Measurements from ENCODE around the gene AP2S1. TPM values are rescaled to one million over a fixed set of nuclear protein-coding genes. Genes with fewer than 3 reads are reported as not detected.

AP2S1 gene
- total and polyA plus RNA-seq, 2 of the 4 experiments (the other 2 are of a cell fraction) = 144 to 274 TPM

DNA sequence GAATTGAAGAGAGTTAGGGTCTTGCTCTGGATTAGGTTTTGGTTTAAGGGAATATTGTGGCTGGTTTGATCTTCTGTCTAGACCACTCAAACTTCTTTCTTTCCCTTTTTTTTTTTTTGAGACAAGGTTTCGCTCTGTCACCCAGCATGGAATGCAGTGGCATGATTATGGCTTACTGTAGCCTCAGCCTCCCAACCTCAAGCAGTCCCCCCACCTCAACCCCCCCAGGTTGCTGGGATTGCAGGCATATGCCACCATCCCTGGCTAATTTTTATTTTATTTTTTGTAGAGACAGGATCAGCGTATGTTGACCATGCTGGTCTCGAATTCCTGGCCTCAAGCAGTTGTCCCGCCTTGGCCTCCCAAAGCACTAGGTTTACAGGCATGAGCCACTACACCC, 31.4 kb upstream of the AP2S1 start:
- no TSS peak for BruUV-seq (replicated peaks)
- Histone ChIP-seq H3K4me2 (ENCODE audit: low read depth, low read length) (no peak overlapping the region), H2AK5ac (ENCODE audit: low read depth, low read length) (no peak overlapping the region), H3K79me1 (ENCODE audit: low read depth in 1 of 2, low read length in 2 of 2) (peaks cover 52 to 84% of the 10 kb centered on the region in 2 experiments), H3K56ac (ENCODE audit: extremely low read depth, insufficient read depth, low read length) (no peak overlapping the region), H3K18ac (ENCODE audit: low read depth, low read length) (no peak overlapping the region), H3K4me1 (ENCODE audit: control insufficient read depth, insufficient read depth, low read length) (peaks cover 10% of the 10 kb centered on the region; the same call in 1 of the 2 replicates), H2AFZ (replicated peaks; ENCODE audit: low read length, poor library complexity) (no peak overlapping the region), H2BK5ac (ENCODE audit: low read depth, low read length, poor library complexity, severe bottlenecking) (no peak overlapping the region), H3K27ac (ENCODE audit: insufficient read depth, low read length) (no peak overlapping the region), H3K27me3 (ENCODE audit: control insufficient read depth, insufficient read depth, low read length) (no peaks in the 10 kb centered on the region), H3K14ac (replicated peaks; ENCODE audit: low read depth, low read length) (no peak overlapping the region), H2BK15ac (ENCODE audit: low read depth, low read length) (no peak overlapping the region), H4K5ac (ENCODE audit: low read depth, low read length) (no peak overlapping the region), H3K9me3 (ENCODE audit: control insufficient read depth, insufficient read depth, low read length) (no peaks in the 10 kb centered on the region), H2BK120ac (ENCODE audit: low read depth, low read length) (no peak overlapping the region), H3K9ac (ENCODE audit: low read depth, low read length) (no peak overlapping the region), H3K4ac (ENCODE audit: low read depth, low read length) (0 out of 2 replicates have a peak overlapping the region, but pooled peaks have one; percentile 3), H3K4me3 (ENCODE audit: insufficient read depth, low read depth, low read length) (no peak overlapping the region), H3K9me1 (ENCODE audit: insufficient read depth, low read length) (peaks cover 9% of the 10 kb centered on the region), H3K23ac (ENCODE audit: low read depth, low read length) (no peak overlapping the region), H4K91ac (ENCODE audit: insufficient read depth, low read depth, low read length) (no peak overlapping the region), H4K8ac (ENCODE audit: low read depth in 2 of 2, low read length in 2 of 2) (no peak overlapping the region), H2BK20ac (ENCODE audit: low read depth, low read length) (no peak overlapping the region), H4K20me1 (ENCODE audit: insufficient read depth, low read length) (peaks cover 40% of the 10 kb centered on the region), H2AK9ac (replicated peaks; ENCODE audit: low read depth, low read length, poor library complexity) (no peak overlapping the region), H3K36me3 (ENCODE audit: control insufficient read depth, insufficient read depth, low read length) (no peaks in the 10 kb centered on the region)
- CTCF ChIA-PET = interaction anchor here (0.6 kb wide), 1 partner anchor 131 kb away, joined by 3 read pairs; no protein-coding TSS in a partner anchor
- DNase-seq (no peak), ATAC-seq (ENCODE audit: low read depth) (no peak)
- in situ Hi-C loops (cut with MboI; ENCODE audit: low sequenced_read_pairs) (no loop called here), intact Hi-C loops (cut with micrococcal nuclease) (no loop called here), dilution Hi-C loops (cut with HindIII; ENCODE audit: low sequenced_read_pairs, unreplicated experiment) (no loop called here)
- TF ChIP-seq RCOR1 (IDR thresholded peaks at IDR 0.05; ENCODE audit: insufficient replicate concordance, low read length) (no peak), CEBPB (IDR thresholded peaks at IDR 0.05; ENCODE audit: low read depth, low read length) (no peak), MAFK (IDR thresholded peaks at IDR 0.05; ENCODE audit: low read depth, low read length) (no peak), ELK1 (IDR thresholded peaks at IDR 0.05; ENCODE audit: borderline replicate concordance, low read depth, low read length) (no peak), MAZ (IDR thresholded peaks at IDR 0.05; ENCODE audit: borderline replicate concordance, low read depth, low read length) (no peak), CHD1 (IDR thresholded peaks at IDR 0.05; ENCODE audit: low read depth, low read length) (no peak), NFE2L2 (IDR thresholded peaks at IDR 0.05; ENCODE audit: low read depth, low read length) (no peak), SMC3 (IDR thresholded peaks at IDR 0.05; ENCODE audit: low read depth, low read length) (no peak), POLR2A (IDR thresholded peaks at IDR 0.05; ENCODE audit: low read depth, low read length) (no peak), BHLHE40 (IDR thresholded peaks at IDR 0.05; ENCODE audit: low read depth, low read length) (no peak), RAD21 (IDR thresholded peaks at IDR 0.05; ENCODE audit: low read length) (no peak), MXI1 (IDR thresholded peaks at IDR 0.05; ENCODE audit: borderline replicate concordance, low read depth, low read length) (no peak), RFX5 (IDR thresholded peaks at IDR 0.05; ENCODE audit: low read depth, low read length) (no peak), CTCF (conservative IDR thresholded peaks at IDR 0.05; ENCODE audit: low read depth, low read length) (no peak), FOS (IDR thresholded peaks at IDR 0.05; ENCODE audit: low read depth, low read length) (no peak)
- TF ChIP-seq, protein P1, sequence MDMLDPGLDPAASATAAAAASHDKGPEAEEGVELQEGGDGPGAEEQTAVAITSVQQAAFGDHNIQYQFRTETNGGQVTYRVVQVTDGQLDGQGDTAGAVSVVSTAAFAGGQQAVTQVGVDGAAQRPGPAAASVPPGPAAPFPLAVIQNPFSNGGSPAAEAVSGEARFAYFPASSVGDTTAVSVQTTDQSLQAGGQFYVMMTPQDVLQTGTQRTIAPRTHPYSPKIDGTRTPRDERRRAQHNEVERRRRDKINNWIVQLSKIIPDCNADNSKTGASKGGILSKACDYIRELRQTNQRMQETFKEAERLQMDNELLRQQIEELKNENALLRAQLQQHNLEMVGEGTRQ (IDR thresholded peaks at IDR 0.05; ENCODE audit: low read depth, low read length) = no peak
- POLR2A ChIA-PET (ENCODE audit: unreplicated experiment) = no interaction called here
- no CpG with 5 or more reads among the region's 4 CpGs for WGBS, 2 experiments (ENCODE audit: extremely low coverage in 2 of 2, insufficient read length in 1 of 2)

Measured in IMR-90 (cell line).